ENCODE results near the gene CIDEB.

The CIDEB gene

DNA sequence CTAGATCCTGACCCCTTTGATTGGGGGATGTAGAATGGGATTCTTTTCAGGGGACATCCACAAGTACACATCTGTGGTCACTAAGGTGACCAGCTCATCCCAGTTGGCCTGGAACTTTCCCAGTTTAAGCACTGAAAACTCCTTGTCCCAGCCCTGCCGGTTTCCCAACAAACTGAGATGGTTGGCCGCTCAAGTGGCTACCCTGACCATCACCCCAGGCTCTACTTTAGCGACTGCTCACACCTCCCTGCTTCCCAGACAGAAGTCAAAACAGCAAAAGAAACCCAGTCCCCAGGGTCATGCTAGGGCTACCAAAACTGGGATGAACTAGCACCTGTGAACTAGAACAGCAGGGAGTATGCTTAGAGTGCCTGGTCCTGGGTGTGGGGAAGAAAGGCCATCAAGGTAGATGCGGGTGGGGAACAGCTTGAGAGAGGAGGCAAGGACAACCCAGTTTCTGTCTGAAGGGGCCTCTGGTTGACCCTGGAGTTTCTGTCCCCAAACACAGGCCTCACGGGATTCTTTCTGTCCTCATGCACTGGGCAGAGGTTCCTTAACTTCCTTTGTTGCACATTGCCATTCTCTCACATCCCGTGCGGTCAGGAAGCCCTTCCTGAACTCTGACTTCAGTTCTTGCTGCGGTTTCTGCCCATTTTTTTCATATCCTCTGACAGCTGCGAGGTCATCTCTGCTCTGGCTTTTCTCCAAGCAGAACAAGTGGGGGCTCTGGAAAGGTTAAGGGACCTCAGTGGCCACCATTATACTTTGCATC is 5.1 kb upstream of the CIDEB start:
- DNase-seq (ENCODE audit: low read depth in 2 of 2) = no peak

GRCh38 chr14:24311837-24312615 is 4.2 kb upstream of the CIDEB start:
- no peak for DNase-seq (ENCODE audit: low read depth in 2 of 2)

GRCh38 chr14:24310646-24311604 is 3.1 kb upstream of the CIDEB start, which contains the start of gene LTB4R:
Gene LTB4R, plus strand, starts transcription at chr14:24311502. Its CDS starts 4,150 bp downstream, at chr14:24315652.
- DNase-seq (ENCODE audit: low read depth in 2 of 2) = peak in 1 of 2 donors; percentile 57

DNA sequence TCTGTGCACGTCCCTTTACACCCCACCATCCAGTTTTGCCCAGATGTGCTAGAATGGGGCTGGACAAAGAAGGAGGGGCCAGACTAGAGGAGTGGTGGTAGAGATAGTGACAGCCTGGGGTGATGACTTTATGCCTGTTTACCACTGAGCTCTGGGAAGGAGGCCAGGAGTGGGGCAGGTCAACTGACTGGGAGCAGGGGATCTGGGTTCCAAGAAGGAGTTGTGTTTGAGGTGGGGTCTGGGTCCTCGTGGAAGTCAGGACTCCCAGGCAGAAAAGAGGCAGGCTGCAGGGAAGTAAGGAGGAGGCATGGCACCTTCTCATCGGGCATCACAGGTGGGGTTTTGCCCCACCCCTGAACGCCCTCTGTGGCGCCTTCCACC is 2.5 kb upstream of the CIDEB start:
- no peak for DNase-seq (ENCODE audit: low read depth in 2 of 2)

GRCh38 chr14:24309538-24310264 is 1.9 kb upstream of the CIDEB start, which contains the start of gene LTB4R2:
Gene LTB4R2, plus strand, starts transcription at chr14:24310140. Its CDS starts 525 bp downstream, at chr14:24310665.
- no peak for DNase-seq (ENCODE audit: low read depth in 2 of 2)

- DNase-seq (ENCODE audit: low read depth in 2 of 2) = no peak
These were observed 756 bp upstream of the CIDEB start for GRCh38 chr14:24308342-24309124.

- no peak for DNase-seq (ENCODE audit: low read depth in 2 of 2)
These were observed 612 bp downstream of the CIDEB start for GRCh38 chr14:24307156-24307574.

DNA sequence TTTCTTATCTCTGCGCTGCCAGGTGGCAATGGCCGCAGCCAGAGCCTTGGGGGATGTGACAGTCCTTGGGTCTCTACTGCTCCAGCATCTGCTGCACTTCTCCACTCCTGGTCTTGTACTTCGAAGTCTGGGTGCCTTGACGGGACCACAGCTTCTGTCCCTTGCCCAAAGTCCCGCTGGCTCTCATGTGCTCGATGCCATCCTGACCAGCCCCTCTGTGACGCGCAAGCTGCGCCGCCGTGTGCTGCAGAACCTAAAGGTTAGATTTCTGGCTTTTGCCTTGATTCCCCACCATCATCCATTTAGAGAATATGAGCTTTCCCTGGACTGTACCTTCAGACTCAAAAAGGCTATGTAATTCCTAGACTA is 3.8 kb downstream of the CIDEB start:
- DNase-seq (ENCODE audit: low read depth in 2 of 2) = no peak

DNA sequence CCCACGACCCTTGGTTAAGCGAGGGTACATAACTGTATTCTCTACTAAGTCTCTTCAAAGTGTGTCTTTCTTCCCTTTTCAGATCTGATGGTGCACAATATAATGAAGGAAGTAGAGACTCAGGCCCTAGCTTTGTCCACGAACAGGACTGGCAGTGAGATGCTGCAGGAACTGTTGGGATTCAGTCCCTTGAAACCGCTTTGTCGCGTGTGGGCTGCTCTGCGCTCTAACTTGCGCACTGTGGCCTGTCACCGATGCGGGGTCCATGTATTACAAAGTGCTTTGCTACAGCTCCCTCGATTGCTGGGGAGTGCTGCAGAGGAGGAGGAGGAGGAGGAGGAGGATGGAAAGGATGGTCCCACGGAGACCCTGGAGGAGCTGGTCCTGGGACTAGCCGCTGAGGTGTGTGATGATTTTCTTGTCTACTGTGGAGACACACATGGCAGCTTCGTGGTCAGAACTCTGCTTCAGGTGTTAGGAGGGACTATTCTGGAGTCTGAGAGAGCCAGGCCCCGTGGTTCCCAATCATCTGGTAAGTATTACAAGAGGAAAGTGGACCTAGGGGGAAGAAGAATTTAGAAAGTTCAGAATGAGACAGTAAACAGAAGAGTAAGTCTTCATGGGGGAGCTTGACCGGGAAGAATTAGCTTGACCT is 7.3 kb downstream of the CIDEB start:
- no peak for DNase-seq (ENCODE audit: low read depth in 2 of 2)

GRCh38 chr14:24299255-24300191 is 8.3 kb downstream of the CIDEB start, which contains the start of the genes DHRS1 and NOP9:
Gene DHRS1, minus strand, starts transcription at chr14:24299780. Its CDS starts 674 bp downstream, at chr14:24299106.
Gene NOP9, plus strand, starts transcription at chr14:24299850. Its CDS starts 105 bp downstream, at chr14:24299955.
- peak; percentile 85 for DNase-seq (ENCODE audit: low read depth in 2 of 2)

DNA sequence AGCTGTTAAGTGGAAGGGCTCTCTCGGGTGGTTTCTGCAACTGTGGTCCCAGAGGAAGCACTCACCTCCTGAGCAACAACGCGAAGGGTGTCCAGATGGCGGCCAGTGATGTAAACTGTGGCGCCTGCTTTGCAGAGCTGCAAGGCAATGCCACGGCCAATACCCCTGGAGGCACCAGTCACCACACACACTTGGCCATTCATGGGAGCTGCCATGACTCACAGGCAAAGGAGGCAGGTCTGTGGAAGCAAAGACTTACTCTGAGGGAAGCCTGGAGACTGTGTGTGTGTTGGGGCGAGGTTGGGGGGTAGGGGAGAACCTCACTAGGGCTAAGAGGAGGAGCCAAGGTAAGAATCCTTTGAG is 8.9 kb downstream of the CIDEB start:
- DNase-seq (ENCODE audit: low read depth in 2 of 2) = no peak

- DNase-seq (ENCODE audit: low read depth in 2 of 2) = no peak
These were observed 10.4 kb downstream of the CIDEB start for GRCh38 chr14:24297190-24297964.

DNA sequence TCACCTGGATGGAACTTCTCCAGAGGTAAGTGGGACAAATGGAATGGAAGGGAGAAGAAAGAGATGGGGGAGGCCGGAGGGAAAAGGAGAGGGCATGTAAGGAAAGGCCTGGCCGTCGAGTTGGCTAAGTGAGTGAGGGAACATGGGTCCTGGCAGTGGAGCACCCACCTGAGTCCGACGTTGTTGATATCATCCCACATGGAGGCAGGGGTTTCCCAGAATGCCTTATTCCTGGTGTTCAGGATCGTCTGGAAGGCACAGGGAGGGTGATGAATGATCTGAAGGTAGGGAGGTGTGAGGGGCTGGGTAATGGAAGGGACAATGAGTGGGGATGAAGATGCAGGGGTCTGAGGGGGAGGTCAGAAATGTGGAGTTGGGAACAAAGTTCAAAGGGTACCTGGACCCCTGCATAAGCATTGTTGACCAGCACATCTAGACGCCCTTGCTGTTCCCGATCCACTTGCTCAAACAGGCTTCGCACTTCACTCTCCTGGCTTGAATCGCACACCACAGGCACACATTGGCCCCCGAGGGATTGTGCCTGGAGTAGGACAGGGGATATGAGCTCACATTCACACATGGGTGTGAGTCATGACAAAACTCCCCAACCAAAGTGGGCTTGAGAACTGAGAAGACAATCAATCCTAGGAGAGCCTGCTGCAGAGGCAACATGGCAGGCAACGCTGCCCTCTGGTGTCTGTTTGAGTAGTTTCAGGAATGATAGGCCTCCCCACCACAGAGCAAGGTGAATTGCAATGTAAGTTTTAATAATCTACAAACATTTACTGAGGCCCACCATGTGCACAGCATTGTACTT is 11.2 kb downstream of the CIDEB start:
- DNase-seq (ENCODE audit: low read depth in 2 of 2) = peak; percentile 52 to 64

- no peak for DNase-seq (ENCODE audit: low read depth in 2 of 2)
These were observed 14.3 kb downstream of the CIDEB start for GRCh38 chr14:24293525-24293924.

- DNase-seq (ENCODE audit: low read depth in 2 of 2) = no peak
These were observed 15.5 kb downstream of the CIDEB start for GRCh38 chr14:24292118-24292807.

DNA sequence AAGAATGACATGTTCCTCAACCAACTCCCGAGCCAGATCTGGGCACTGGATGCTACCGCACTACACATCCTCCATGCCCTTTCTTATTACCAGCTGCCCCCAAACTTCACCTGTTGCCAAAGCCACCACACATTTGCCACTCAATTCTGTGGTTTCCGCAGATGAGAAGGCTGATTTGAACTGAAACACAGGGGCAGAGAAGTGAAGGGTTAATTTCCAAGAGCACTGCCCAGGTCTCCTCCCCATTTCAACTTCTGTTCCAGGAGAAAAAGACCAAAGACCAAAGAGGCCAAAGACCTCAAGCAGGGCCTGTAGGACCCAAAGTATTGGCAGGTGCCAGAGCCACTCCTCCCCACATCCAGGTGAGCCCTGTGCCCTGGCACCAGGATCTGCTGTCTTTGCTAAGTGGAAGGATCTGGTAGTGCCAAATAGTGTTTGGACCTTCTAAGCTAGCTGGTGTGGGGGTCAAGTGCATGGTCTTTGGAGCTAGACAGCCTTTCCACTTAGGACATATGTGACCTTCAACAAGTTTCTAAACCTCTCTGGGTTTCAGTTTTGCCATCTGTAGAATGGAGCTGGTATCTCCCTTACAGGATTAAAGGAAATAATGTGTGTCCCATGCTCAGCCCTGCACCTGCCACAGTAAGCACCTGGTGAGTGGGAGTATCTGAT is 16.2 kb downstream of the CIDEB start:
- DNase-seq (ENCODE audit: low read depth in 2 of 2) = no peak

Data from stimulated activated CD8-positive, alpha-beta memory T cell treated with anti-CD3 and anti-CD28 coated beads, Interleukin-7, amount 100 ng/mL, for 4 hours (primary cell).